HTERT RPE-1 (cell line): ENCODE data around the gene NAV2.

Source experiments
- in situ Hi-C: fragments of 300-500 bp; cut with MboI; formaldehyde crosslinking; loops from 4 replicates; pipeline ENCODE4 v1.14.3; 2020; ENCODE audit warnings: low sequenced_read_pairs

NAV2 gene

DNA sequence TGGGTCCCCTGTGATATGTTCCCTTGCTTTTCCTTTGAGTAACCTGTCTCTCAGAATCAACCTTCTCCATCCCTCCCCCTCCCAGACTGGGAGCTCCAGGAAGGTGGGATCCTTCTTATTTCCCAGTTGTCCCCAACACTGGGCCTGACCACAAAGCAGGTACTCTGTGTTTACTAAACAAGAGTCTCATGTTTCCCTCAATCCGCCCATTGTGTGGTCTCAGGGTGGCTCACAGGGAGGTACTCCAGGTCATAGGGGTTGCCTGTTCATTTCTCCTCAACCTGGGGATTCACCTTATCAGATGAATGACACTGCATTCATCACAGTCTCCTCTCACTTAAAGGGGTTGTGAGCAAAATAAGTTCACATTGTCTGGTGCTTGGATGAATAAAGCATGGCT, 26.4 kb upstream of the NAV2 start:
- in situ Hi-C loops, result no loop called here

DNA sequence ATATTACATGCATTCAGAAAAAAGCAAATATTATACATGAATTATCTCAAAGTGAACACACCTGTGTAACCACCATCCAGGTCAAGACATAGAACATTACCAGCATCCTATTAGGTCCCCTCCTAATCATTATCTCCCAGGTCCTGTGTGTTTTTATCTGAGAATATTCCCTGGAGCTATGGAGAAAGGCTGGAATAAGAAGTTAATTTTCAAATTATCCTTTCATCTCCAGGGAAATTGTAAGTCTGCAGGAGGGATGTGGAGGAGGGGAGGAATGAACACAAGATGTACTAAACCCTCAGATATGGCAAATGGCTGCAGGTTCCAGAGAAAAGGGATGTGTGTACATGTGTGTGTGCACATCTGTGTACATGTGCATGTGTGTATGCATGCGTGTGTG, 25.2 kb upstream of the NAV2 start:
- in situ Hi-C loops, result no loop called here

DNA sequence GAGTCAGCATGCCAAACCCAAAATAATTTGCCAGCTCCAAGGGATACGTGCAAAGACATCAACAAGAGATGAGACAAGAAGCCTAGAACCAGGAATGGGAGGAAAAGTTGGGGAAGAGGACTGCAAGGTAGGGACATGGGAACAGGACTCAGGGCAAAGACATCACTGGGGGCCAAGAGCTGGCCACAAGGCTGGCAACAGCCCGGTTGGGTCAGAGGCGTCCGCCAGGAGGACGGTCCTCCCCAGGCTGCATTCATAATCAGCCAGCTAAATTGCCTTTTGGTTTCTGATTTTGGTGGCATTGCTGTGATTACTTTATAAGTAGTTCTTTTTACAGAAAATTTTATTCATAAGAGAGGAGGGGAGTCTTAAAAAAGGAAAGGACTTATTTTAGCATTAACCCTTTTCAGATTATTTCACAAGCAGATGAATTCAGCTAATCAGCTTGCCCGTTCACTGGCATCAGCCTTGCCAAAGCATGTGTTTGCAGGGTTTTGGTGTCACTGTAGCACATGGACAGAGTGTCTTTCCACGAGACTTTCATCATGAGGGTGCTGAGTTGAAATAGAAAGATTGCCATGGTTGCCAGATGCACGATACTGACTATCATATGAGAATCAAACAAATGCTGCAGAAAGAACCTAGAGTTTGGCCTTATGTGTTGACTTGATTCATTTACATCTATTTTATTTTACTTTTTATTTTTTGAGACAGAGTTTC, 23.2 kb upstream of the NAV2 start:
- in situ Hi-C loops, result no loop called here

DNA sequence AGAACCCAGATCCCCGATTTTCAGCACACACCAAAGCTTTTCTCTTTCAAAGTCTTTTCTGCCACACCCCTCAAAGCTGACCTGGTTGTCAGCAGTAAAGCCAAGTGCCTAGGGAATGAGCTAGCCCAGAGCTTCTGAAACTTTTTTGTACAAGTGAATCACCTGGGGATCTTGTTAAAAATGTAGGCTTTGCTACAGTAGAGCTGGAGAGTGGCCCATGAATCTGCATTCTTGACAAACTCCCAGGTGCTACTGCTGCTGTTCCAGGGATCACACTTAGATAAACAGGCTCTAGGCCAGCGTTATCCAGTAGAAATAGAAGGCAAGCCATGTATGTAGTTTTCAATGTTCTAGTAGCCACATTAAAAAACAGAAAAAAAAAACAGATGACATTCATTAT, 21.8 kb upstream of the NAV2 start:
- in situ Hi-C loops, result no loop called here

DNA sequence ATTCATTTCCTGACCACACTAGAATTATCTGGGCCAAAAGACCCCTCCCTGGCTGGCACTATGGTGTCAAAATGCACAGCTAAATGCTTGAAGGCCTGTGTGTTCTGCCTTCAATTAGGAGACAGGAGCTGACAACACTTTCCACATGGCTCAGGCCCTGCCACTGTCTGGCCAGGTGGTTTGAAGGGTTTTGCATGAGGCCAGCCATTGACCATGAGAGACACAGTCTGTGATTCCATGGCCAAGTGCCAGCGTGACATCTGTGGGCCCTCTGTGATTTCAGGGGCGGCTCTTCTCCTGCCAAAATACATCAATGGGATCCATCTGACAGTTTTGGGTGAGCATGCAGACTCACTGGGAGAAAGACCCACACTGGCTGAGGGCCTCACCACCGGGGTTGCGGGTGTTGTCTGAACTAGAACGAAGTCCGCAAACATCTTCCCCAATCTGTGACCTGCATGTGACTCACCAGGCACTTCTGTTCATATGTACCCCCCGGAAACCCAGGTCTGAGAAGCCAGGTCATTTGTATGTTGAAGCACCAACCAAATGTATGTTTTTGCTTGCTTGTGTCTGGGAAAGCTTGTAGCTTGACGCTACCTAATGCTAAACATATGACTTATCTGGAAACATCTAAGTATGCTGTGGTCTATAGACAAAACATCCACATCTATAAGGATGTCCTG, 20.7 kb upstream of the NAV2 start:
- in situ Hi-C loops, result no loop called here

DNA sequence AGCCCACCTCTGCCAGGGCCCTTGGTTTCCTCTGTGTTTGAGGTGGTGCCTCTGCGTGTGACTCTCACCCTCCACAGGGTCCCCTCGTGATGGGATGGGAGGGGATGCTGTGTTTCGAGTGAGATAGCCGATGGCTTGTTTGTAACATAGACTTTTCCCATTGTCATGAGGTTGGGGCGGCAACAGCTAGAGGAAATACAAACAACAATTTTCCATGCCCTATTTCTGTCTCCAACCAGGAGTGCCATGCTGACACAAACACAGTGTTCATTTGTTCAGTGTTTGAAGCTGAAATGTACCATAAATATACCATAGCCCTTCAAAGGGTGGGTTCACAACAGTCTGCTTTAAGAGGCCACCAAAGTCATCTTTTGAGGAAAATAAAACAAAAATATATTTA, 19.5 kb upstream of the NAV2 start:
- in situ Hi-C loops, result no loop called here

DNA sequence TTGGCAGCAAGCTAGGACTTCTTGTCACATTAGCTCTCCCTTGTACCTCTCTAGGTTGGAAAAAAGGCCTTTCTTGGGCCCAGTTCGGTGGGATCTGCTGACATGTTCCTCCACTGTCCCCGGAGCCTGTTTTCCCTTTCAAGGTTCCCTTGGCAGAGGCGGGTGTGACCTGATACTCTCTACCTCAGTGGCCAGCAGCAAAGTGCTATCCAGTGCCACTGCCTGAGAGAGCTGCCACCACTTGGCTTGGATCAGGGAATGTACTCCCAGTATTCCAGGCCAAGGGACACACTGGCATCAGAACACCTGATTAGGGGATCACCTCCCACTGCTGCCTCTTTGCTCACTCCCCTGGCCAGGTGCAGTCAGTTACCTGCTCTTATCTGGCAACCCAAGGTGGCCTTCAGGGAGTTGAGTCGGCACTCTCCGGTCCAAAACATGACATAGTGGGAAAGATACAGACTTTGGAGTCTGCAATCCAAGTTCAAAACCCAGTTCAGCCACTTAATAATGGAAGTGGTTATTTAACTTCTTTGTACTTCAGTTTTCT, 17.8 kb upstream of the NAV2 start:
- in situ Hi-C loops, result no loop called here

DNA sequence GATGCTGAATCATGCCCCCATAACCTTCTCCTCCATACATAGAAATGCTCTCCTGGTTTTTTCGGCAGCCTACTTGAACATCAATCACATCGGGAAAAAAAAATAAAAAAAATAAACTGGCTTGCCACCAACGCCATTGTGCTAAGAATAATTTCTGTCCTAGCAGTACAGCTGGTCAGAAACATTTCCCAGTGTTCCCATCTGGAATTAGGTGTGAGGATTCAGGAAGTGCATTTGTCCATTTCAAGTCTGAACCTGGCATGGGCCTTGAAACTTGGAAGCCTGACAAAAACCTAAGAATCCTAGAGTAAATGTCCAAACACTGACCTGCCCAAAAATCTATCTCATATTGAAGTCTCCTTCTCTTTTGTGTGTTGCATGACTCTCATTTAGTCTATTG, 16.6 kb upstream of the NAV2 start:
- in situ Hi-C loops, result no loop called here

DNA sequence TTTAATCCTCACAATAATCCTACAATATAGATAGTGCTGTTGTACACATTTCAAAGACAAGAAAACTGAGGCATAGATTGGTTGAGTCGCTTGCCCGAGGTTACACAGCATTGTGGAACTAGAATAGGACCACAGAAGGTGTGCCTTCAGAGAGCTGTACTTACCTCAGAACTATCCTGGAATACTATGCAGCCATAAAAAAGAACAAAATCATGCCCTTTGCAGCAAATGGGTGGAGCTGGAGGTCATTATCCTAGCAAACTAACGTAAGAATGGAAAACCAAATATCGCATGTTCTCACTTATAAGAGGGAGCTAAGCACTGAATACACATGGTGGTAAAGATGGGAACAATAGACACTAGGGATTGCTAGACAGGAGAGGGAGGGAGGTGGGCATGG, 15.7 kb upstream of the NAV2 start:
- in situ Hi-C loops, result no loop called here

DNA sequence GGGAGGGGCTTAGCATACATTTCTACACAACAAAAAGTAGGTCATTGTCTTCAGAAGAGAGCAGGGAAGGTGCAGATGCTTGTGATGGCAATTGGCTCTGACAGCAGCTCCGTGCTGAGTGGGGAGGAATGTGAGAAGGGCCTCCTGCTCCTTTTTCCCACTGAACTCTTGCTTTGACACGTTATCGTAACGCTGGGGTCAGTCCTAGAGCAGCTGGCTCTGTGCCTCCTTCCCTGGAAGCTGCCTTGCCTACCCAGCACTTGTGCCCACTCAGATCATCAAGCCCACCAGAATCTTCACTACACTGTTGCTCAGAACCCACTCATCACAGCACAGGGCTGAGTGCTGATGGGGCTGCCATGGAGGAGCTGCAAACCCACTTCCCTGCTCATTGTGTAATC, 14.9 kb upstream of the NAV2 start:
- in situ Hi-C loops, result no loop called here

DNA sequence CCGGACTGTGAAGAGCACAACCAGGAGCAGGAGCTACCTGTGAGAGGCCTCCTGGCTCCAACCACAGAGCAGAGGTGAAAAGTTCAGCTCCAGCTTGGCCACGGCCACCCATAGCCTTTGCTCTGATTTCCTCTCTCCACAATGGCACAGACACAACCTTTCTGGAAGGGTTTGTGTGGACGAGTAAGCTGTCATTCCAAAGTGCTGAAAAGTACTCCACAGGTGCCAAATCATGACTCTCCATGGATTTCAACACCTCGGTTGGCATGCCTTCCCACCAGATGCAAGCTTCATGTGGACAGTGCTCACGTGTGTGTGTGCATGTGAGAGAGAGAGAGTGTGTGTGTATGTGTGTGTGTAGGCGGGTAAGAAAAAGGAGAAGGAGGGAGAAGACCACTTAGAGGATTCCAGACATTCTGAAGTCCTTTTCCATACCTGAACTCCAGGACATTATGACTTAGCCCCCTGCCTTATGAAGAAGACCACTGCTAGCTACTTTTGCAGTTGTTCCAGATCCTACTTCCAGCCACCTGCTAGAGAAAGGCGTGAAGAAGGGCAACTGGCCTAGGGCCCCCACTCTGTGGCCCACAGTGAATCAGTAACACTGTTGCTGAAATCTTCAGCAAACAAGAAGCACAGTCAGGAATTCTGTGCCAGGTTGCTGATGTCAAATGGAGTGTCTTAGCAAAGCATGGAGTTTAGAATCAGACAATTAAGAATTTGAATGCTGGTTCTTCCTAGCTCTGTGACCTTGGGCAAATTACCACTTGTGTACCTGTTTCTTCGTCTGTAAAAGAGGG, 13.9 kb upstream of the NAV2 start:
- in situ Hi-C loops, result no loop called here

DNA sequence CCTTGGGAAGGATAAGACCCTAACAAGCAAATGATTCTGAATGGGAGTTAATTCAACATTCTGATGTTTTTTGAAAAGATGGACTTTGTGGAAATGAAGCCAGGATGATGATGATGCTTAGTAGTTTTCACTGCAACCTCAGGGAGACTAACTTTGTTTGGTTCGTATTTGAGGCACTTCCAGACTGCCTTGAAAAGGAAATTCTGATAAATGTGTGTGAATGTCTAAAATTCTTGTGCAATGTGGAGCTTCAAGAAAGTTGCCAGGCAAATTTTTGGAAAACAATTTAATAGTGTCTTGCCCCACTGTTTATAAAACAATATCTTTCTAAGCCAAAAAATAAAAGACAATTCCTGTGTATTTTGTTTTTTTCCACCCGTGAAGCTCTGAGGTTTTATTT, 11.2 kb upstream of the NAV2 start:
- in situ Hi-C loops, result no loop called here

DNA sequence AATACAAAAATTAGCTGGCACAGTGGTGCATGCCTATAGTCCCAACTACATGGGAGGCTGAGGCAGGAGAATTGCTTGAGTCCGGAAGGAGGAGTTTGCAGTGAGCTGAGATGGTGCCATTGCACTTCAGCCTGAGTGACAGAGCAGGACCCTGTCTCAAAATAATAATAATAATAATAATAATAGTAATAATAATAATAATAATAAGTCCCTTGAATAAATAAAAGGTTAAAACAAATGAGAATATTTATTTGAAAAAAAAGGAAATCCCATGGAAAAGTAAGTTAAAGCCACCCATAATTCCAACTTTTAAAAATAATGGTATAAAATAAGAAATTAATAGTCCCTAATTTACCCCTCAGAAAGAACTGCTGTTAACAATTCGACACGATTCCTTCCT, 10.0 kb upstream of the NAV2 start:
- in situ Hi-C loops, result no loop called here

DNA sequence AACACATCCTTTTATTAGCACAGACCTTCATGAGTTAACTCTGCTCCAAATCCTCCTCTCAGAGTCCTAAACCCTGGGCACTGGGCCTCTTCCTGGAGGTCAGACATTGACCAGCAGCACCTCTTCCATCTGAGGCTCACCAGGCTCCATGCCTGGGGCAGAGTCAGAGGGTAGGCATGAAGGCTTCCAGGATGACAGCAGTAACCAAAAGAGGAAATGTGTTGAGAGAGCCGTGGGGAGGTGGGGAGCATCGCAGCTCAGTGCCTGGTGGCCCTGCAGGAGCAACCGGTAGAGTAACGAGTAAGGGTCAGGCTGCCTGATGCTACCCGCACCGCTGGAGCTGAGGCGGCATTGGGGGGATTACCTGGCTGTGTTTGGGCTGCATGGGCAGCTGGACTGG, 9.4 kb upstream of the NAV2 start:
- in situ Hi-C loops, result no loop called here

DNA sequence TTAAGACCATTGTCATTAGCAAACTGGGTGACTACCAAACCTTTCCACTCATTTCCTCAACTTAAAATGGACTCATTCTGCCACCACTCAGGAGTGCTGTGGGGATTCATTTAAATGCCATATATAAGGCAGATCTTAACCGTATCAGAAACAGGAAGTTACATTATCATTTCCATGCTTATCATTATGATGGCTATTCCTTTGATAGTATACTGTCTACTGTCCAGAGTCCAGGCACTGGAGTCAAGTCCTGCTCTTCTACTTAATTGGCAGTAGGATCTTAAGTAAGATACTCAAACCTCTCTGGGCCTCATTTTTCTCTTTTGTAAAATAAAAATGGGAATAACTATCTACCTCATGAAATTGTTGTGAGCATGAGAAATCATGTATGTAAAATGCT, 8.4 kb upstream of the NAV2 start:
- in situ Hi-C loops, result no loop called here

DNA sequence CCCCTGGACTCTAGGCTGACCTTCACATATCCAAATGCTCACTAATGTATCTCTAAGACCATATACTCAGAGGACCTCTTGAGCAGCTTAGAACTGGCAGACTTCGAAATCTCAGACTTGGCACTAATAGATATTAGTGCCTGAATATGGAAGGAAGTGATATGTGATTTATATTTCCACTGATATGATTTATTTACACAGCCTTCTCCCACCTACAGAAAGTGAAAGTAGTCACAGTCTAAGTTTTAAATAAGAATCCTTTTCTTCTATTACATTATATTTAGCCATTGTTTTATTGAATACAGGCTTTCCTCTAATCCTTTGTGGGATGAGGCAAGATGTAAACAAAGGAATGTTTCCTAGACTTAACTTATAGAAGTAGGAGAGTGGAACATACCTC, 6.7 kb upstream of the NAV2 start:
- in situ Hi-C loops, result no loop called here

DNA sequence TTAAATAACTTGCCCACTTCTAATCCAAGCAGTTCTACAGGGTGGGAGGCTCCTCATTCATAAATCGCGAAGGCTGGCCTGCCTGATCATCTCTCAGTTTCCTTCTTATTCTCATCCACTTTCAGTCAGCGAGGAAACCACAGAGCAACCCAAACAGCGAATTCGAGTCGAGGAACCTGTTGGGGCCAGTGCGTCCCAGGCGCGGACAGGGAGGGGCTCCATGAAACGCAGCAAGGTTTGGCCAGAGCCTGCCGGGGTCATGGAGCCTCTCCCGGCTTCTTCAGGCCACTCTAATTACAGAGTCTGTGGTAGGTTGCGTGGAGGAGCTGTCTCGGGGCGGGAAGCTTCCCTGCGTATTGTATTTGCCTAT, 741 bp upstream of the NAV2 start:
- in situ Hi-C loops, result no loop called here

DNA sequence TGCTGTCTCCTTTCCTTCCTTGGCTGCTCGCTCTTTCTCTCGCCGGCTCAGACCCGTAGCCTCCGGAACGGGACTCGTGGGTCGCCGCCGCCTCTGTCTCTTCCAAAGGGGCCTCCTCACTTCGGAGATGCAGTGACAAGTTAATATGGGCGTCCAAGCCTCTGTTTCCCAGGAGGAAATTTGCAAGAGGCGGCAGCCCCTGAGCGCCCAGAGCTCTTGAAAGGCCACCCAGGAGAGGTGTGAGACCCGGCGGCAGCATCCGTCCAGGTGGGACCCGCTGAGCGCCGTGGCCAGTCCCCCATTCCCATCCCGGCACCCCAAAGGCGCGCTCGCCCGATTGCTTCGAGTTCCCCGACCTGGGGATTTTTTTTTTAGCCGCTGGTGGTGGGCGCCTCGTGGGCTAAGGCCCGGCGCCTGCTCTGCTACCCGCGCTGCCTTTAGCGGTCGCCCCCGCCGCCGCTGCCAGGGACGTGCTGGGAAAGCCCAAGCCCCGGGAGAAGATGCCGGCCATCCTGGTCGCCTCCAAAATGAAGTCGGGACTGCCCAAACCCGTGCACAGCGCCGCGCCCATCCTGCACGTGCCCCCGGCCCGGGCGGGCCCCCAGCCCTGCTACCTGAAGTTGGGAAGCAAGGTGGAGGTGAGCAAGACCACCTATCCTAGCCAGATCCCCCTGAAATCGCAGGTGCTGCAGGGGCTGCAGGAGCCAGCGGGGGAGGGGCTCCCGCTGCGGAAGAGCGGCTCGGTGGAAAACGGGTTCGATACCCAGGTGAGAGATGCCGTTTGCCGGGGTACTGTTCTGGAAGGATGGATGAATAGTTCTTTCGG, 772 bp downstream of the NAV2 start:
- in situ Hi-C loops, result no loop called here

DNA sequence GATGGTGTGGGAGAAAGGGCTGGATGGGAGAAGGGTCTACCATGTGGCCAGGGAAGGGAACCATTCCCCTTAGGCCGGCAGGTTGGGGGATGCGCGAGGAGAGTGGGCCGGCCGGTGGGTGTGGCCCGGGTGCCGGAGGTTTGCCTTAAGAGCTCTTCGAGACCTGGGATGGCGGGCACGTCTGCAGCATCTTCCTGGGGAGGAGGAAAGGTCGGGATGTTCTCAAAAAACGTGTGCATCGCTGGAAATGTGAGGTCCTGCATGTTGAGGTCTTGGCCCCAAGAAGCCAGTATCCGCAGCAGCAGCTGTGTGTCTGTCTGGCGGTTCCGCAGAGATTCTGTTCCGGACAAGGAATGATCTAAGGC, 1.4 kb downstream of the NAV2 start:
- in situ Hi-C loops, result no loop called here

DNA sequence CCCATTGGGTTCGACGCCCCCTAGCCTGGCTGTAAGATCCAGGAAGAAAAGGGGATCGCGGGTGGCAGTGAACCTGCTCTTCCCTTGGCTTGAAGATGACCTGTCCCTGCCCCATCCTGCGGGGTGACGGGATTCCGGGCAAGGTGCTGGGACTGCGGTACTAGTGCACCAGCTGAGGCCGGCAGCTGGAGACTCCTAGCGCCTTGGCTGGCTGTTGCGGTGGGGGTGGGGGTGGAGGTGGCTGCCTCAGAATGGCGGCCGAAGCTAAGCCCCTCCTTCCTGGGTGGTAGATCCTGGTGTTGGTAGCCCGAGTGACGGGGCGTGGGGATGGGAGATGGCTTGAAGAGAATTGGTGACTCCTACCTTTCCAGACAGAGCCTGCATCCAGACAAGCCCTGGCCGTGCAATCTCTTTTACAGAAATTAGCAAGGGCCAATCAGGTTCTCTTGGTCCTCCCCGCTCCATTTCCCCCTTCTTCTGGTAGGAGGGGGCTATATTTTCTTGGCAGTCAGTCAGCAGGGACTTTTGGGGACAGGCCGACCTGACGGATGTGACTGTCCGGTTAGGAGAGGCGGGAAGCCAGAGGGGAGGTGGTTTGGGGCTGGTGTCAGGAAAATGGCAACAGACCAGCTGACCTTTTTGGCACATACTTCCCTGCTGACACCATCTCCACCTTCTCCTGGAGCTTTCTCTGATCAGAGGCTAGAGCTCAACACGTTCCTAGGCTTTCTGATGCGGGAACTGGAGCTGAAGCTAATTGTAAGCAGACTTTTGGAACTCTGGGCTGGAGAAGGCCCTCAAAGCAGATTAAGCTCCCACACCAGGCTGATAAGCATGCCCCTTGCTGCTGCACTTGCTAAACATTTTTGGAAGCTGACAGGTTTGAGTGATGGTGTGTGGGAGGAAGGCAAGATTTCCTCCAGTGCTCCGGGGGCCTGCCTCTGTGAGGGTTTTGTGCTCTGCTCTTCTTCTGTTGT, 2.0 kb downstream of the NAV2 start:
- in situ Hi-C loops, result no loop called here
